HCT116 (cell line): ENCODE measurements around the gene SLC44A2. TPM values are rescaled to one million over a fixed set of nuclear protein-coding genes. Genes with fewer than 3 reads are reported as not detected.

Experiments used
- ATAC-seq: fragments of 200-7000 bp; cut with Tn5 transposase; 2 replicates; pipeline ENCODE4 v1.9.1; 2020; ENCODE audit warnings: mild to moderate bottlenecking, moderate library complexity
- BruUV-seq: library from RNA; stranded (reverse); fragments of 400-500 nt; replicated peaks from 2 replicates; lab custom pipeline; 2021; lab: Mats Ljungman, UMichigan
- CTCF ChIA-PET: fragments of 300-600 bp; sonication (Branson Sonifier 250); formaldehyde crosslinking; loops from one replicate; lab custom pipeline; 2021; ENCODE audit warnings: antibody characterized with exemption; lab: Charles Lee
- POLR2A ChIA-PET: fragments of 300-600, 350-600 bp; sonication (Branson Sonifier 250); formaldehyde crosslinking; loops from one replicate; lab custom pipeline; 2021; ENCODE audit warnings: antibody characterized with exemption; lab: Charles Lee
- RAD21 ChIA-PET, 2 experiments: fragments of 300-600 bp; sonication (Branson Sonifier 250); formaldehyde crosslinking; loops; one replicate each; lab custom pipeline; 2023; ENCODE audit warnings: low total read pairs in 2 of 2; ENCODE audit not compliant: uncharacterized antibody in 2 of 2, unreplicated experiment in 2 of 2, low non-redundant PET in 1 of 2; lab: Charles Lee
- DNase-seq: peaks from one replicate; pipeline ENCODE4 v3.0.0-alpha.2; 2010; ENCODE audit warnings: low read depth, low spot score
- H2AFZ ChIP-seq: fragments of 200-600 bp; shearing (Covaris generic), sonication (generic); 2 replicates; pipeline ENCODE4 v1.6.1; 2017; ENCODE audit warnings: low read depth, mixed run types, mixed read lengths, antibody characterized with exemption, low read length; ENCODE audit not compliant: poor library complexity, severe bottlenecking
- H3K27ac ChIP-seq: 2 replicates; pipeline ENCODE4 v1.5.1; 2012; ENCODE audit warnings: low read depth, low read length
- H3K27me3 ChIP-seq: fragments of 200-600 bp; sonication (generic); 2 replicates; pipeline ENCODE4 v1.6.1; 2016; ENCODE audit warnings: mixed run types, low read length, mixed read lengths; ENCODE audit not compliant: insufficient read depth
- H3K36me3 ChIP-seq, 2 experiments: fragments of 200-500 bp in 1 of 2; fragments of 200-600 bp in 1 of 2; sonication (Bioruptor generic) in 1 of 2; sonication (generic) in 1 of 2; 2 replicates each; pipeline versions ENCODE4 v1.5.1 to v1.6.1; 2014 to 2016; ENCODE audit warnings: low read length in 2 of 2, inconsistent platforms in 1 of 2, mixed read lengths in 1 of 2, mixed run types in 1 of 2; ENCODE audit not compliant: insufficient read depth in 2 of 2, control insufficient read depth in 1 of 2
- H3K4me1 ChIP-seq, 2 experiments: fragments of 200-600 bp in 1 of 2; sonication (generic) in 1 of 2; 2 replicates each; pipeline versions ENCODE4 v1.5.1 to v1.6.1; 2012 to 2017; ENCODE audit warnings: low read length in 2 of 2, inconsistent platforms in 1 of 2, mild to moderate bottlenecking in 1 of 2, mixed read lengths in 1 of 2, mixed run types in 1 of 2, moderate library complexity in 1 of 2; ENCODE audit not compliant: insufficient read depth in 2 of 2, control insufficient read depth in 1 of 2
- H3K4me2 ChIP-seq: fragments of 200-600 bp; sonication (generic); 2 replicates; pipeline ENCODE4 v1.6.1; 2017; ENCODE audit warnings: mixed run types, low read length, mixed read lengths
- H3K4me3 ChIP-seq, 2 experiments: fragments of 200-600 bp in 1 of 2; sonication (generic) in 1 of 2; replicated peaks in 1 of 2; 2 replicates each; pipeline ENCODE4 v1.5.1; 2011 to 2016; ENCODE audit warnings: low read length in 2 of 2, control low read depth in 1 of 2, low read depth in 1 of 2, mild to moderate bottlenecking in 1 of 2, mixed read lengths in 1 of 2, mixed run types in 1 of 2
- H3K79me2 ChIP-seq: fragments of 200-600 bp; sonication (generic); 2 replicates; pipeline ENCODE4 v1.6.1; 2017; ENCODE audit warnings: mild to moderate bottlenecking, mixed run types, low read length, moderate library complexity, mixed read lengths; ENCODE audit not compliant: insufficient read depth
- H3K9ac ChIP-seq: fragments of 200-600 bp; sonication (generic); 2 replicates; pipeline ENCODE4 v1.6.1; 2016; ENCODE audit warnings: low read length, mixed read lengths
- H3K9me2 ChIP-seq: fragments of 200-600 bp; sonication (generic), shearing (Covaris generic); 2 replicates; pipeline ENCODE4 v1.6.1; 2017; ENCODE audit warnings: mixed run types, mild to moderate bottlenecking, moderate library complexity; ENCODE audit not compliant: insufficient read depth
- H3K9me3 ChIP-seq, 2 experiments: fragments of 200-500 bp in 1 of 2; fragments of 200-600 bp in 1 of 2; sonication (Bioruptor generic) in 1 of 2; sonication (generic) in 1 of 2; 2 replicates each; pipeline ENCODE4 v1.6.1; 2014 to 2017; ENCODE audit warnings: low read length in 2 of 2, mixed read lengths in 2 of 2, inconsistent platforms in 1 of 2, low read depth in 1 of 2, mild to moderate bottlenecking in 1 of 2, mixed run types in 1 of 2, moderate library complexity in 1 of 2; ENCODE audit not compliant: control insufficient read depth in 1 of 2, insufficient read depth in 1 of 2
- H4K20me1 ChIP-seq: fragments of 200-600 bp; sonication (generic), shearing (Covaris generic); 2 replicates; pipeline ENCODE4 v1.6.1; 2017; ENCODE audit warnings: mixed run types, mild to moderate bottlenecking, moderate library complexity; ENCODE audit not compliant: insufficient read depth
- ATF3 ChIP-seq: IDR thresholded peaks from 2 replicates; pipeline ENCODE4 v1.6.1; 2012
- CBX3 ChIP-seq: IDR thresholded peaks from 2 replicates; pipeline ENCODE4 v1.6.1; 2012; ENCODE audit warnings: low read depth
- CEBPB ChIP-seq: IDR thresholded peaks from 2 replicates; pipeline ENCODE4 v1.6.1; 2012; ENCODE audit warnings: low read depth
- CTCF ChIP-seq, 3 experiments: fragments of 200-600 bp in 1 of 3; sonication (generic) in 1 of 3; IDR thresholded peaks in 2 of 3; conservative IDR thresholded peaks in 1 of 3; 2 replicates each; pipeline ENCODE4 v1.5.1; 2012 to 2017; ENCODE audit warnings: low read depth in 2 of 3, low read length in 2 of 3, antibody characterized with exemption in 1 of 3, borderline replicate concordance in 1 of 3, control low read depth in 1 of 3, mild to moderate bottlenecking in 1 of 3, mixed read lengths in 1 of 3, mixed run types in 1 of 3, moderate library complexity in 1 of 3; ENCODE audit not compliant: insufficient read depth in 1 of 3
- ELF1 ChIP-seq: IDR thresholded peaks from 2 replicates; pipeline ENCODE4 v1.6.1; 2012; ENCODE audit warnings: low read depth, borderline replicate concordance
- FOSL1 ChIP-seq: IDR thresholded peaks from 2 replicates; pipeline ENCODE4 v1.6.1; 2012; ENCODE audit warnings: low read depth
- JUND ChIP-seq: IDR thresholded peaks from 2 replicates; pipeline ENCODE4 v1.6.1; 2012
- POLR2AphosphoS5 ChIP-seq: IDR thresholded peaks from 2 replicates; pipeline ENCODE4 v1.6.1; 2011; ENCODE audit warnings: mild to moderate bottlenecking, low read depth, low read length, moderate library complexity
- RAD21 ChIP-seq: IDR thresholded peaks from 2 replicates; pipeline ENCODE4 v1.6.1; 2012; ENCODE audit warnings: low read depth, mild to moderate bottlenecking
- SIN3A ChIP-seq: IDR thresholded peaks from 2 replicates; pipeline ENCODE4 v1.6.1; 2012; ENCODE audit warnings: low read depth
- SP1 ChIP-seq: IDR thresholded peaks from 2 replicates; pipeline ENCODE4 v1.6.1; 2012; ENCODE audit warnings: low read depth
- SRF ChIP-seq: IDR thresholded peaks from 2 replicates; pipeline ENCODE4 v1.6.1; 2012; ENCODE audit warnings: low read depth
- ZFX ChIP-seq: fragments of 450-650 bp; IDR thresholded peaks from 2 replicates; pipeline ENCODE4 v1.6.1; 2017
- ZNF274 ChIP-seq: fragments of 200-500 bp; sonication (Bioruptor generic); IDR thresholded peaks from 2 replicates; pipeline ENCODE4 v1.6.1; 2014; ENCODE audit warnings: mild to moderate bottlenecking, low read depth, low read length, inconsistent platforms
- intact Hi-C: fragments of 100-400 bp; cut with micrococcal nuclease; formaldehyde crosslinking; loops from 2 replicates; pipeline ENCODE4 v1.10.0; 2022
- total RNA-seq: library from RNA; stranded (reverse); gene quantifications from one replicate; pipeline ENCODE4 v1.2.1, GENCODE V29; 2021; ENCODE audit not compliant: unreplicated experiment

The SLC44A2 gene
- total RNA-seq, 1 experiment from 2014 or later, result 90.9 TPM

- TF ChIP-seq SRF (no peak), CTCF (IDR thresholded peaks at IDR 0.05 in 2 of 3, conservative IDR thresholded peaks at IDR 0.05 in 1 of 3; ENCODE audit: borderline replicate concordance in 1 of 3, insufficient read depth in 1 of 3, low read depth in 2 of 3, low read length in 2 of 3) (no peak), CEBPB (no peak), SP1 (no peak), POLR2AphosphoS5 (no peak), ZFX (no peak), JUND (no peak), ELF1 (no peak), CBX3 (no peak), ATF3 (no peak), ZNF274 (no peak), SIN3A (no peak), RAD21 (no peak), FOSL1 (no peak)
- H3K4me1 ChIP-seq, result no peaks in the 10 kb centered on the region
- no peak for ATAC-seq
Measured at GRCh38 chr19:10678813-10679212, 53.5 kb downstream of the SLC44A2 start.

More at GRCh38 chr19:10678813-10679212, 53.5 kb downstream of the SLC44A2 start:
- no peak for DNase-seq
- Histone ChIP-seq H3K27ac (no peak overlapping the region), H3K4me2 (no peak overlapping the region), H3K9me2 (no peaks in the 10 kb centered on the region), H2AFZ (no peak overlapping the region), H3K4me3 (no peak overlapping the region), H3K9me3 (no peaks in the 10 kb centered on the region), H3K36me3 (peaks cover 58 to 80% of the 10 kb centered on the region in 2 experiments), H3K79me2 (peaks cover 97% of the 10 kb centered on the region), H3K9ac (no peak overlapping the region), H4K20me1 (0 out of 2 replicates have a peak, but pooled peaks cover 6% of the 10 kb centered on the region), H3K27me3 (no peaks in the 10 kb centered on the region)
- ChIA-PET RAD21 (no interaction called here), CTCF (no interaction called here), POLR2A (no interaction called here)
- BruUV-seq, result no TSS peak
- intact Hi-C loops, result no loop called here
